Stimulated activated CD4-positive, alpha-beta T cell treated with anti-CD3 and anti-CD28 coated beads, TNF-alpha, amount 100 ng/mL, for 4 hours (primary cell): ENCODE data around the gene KCNQ1OT1.
"Not testable (repeated sequence)": the region's sequence is repeated elsewhere in the genome, so short reads cannot be mapped to it uniquely, and the experiment has no call there.

Experiments used
- DNase-seq, 3 experiments: peaks; one replicate each; pipeline ENCODE4 v3.0.0-alpha.2; 2020; ENCODE audit warnings: low read depth in 3 of 3

KCNQ1OT1 gene

GRCh38 chr11:2653930-2654739 is 45.7 kb downstream of the KCNQ1OT1 start:
- DNase-seq: no peak

- no peak for DNase-seq
These were observed 46.6 kb downstream of the KCNQ1OT1 start for GRCh38 chr11:2653198-2653551.

- DNase-seq: no peak
These were observed 47.2 kb downstream of the KCNQ1OT1 start for GRCh38 chr11:2652333-2653197.

DNA sequence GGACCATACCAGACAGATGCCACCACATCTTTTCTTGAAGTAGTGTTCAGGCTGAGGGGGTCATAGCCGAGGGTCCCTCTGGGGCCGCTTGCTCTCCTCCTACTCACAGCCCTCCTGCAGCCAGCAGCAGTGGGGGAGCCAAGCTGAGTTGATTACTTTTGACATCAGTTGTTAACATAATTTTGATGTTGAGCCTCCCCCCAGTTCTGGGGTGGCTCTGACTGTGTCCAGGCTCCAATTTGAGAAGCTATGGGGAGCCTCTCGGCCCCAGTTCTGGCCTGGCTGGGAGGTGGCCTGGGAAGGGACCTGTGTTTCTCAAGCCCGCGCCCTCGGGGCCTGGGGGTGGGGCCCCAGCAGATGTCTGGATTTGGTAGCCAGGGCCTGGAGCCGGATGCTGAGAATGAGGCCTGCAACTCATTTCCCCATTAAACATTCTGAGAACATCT is 47.9 kb downstream of the KCNQ1OT1 start:
- DNase-seq: no peak

GRCh38 chr11:2651054-2651617 is 48.7 kb downstream of the KCNQ1OT1 start:
- no peak for DNase-seq

- no peak for DNase-seq
These were observed 49.4 kb downstream of the KCNQ1OT1 start for GRCh38 chr11:2650343-2650867.

- DNase-seq: no peak
These were observed 49.9 kb downstream of the KCNQ1OT1 start for GRCh38 chr11:2649848-2650247.

- DNase-seq: no peak
These were observed 50.4 kb downstream of the KCNQ1OT1 start for GRCh38 chr11:2649400-2649799.

- no peak for DNase-seq
These were observed 51.8 kb downstream of the KCNQ1OT1 start for GRCh38 chr11:2647953-2648352.

GRCh38 chr11:2647167-2647566 is 52.6 kb downstream of the KCNQ1OT1 start:
- no peak for DNase-seq

- DNase-seq: no peak
These were observed 54.0 kb downstream of the KCNQ1OT1 start for GRCh38 chr11:2645779-2646118.

GRCh38 chr11:2644844-2645778 is 54.7 kb downstream of the KCNQ1OT1 start:
- DNase-seq: no peak

GRCh38 chr11:2643746-2644145 is 56.0 kb downstream of the KCNQ1OT1 start:
- no peak for DNase-seq

GRCh38 chr11:2641623-2642022 is 58.2 kb downstream of the KCNQ1OT1 start:
- DNase-seq: no peak

- not testable (repeated sequence) for DNase-seq
These were observed 60.0 kb downstream of the KCNQ1OT1 start for GRCh38 chr11:2639763-2640162.

DNA sequence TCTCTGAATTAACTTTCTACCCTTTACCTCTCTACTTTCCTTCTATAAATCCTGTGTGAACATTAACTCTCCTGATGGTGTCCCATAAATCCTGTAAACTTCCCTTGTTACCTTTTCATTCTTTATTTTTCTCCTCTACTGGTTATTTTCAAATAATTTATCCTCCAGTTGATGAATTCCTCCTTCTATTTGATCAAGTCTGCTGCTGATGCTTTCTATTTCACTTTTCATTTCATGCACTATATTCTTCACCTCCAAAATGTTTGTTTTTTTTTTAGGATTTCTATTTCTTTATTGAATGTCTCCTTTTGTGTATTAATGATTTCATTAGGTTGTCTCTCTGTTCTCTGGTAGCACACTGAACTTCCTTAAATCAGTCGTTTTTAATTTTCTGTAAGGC is 68.6 kb downstream of the KCNQ1OT1 start:
- no peak for DNase-seq

DNA sequence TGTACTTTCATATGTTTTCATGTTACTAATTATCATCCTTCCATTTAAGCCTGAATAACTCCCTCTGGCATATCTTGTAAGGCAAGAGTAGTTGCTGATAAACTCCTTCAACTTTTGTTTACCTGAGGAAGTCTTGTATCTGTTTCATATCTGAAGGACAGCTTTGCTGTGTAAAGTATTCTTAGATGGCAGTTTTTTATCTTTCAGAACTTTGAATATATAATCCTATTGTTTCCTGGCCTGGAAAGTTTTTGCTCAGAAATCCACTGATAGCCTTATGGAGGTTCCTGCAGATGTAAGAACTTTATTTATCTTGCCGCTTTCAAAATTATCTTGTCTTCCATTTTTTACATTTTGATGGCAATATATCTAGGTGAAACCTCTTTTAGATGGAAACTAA is 69.1 kb downstream of the KCNQ1OT1 start:
- no peak for DNase-seq

DNA sequence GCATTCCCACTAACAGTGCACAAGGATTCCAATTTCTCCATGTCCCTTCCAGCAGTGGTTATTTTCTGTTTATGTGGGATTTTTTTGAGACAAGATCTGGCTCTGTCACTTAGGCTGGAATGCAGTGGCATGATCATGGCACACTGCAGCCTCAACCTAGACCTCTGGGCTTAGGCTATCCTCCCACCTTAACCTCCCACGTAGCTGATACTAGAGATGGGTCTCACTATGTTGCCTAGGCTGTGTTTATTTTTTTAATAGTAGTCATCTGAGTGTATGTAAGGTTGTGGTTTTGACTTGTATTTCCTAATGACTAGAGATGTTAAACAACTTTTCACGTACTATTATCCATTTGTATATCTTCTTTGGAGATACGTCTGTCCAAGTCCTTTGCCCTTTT is 74.6 kb downstream of the KCNQ1OT1 start:
- no peak for DNase-seq

- DNase-seq: no peak
These were observed 77.9 kb downstream of the KCNQ1OT1 start for GRCh38 chr11:2621894-2622293.

- no peak for DNase-seq
These were observed 86.8 kb downstream of the KCNQ1OT1 start for GRCh38 chr11:2612884-2613571.

DNA sequence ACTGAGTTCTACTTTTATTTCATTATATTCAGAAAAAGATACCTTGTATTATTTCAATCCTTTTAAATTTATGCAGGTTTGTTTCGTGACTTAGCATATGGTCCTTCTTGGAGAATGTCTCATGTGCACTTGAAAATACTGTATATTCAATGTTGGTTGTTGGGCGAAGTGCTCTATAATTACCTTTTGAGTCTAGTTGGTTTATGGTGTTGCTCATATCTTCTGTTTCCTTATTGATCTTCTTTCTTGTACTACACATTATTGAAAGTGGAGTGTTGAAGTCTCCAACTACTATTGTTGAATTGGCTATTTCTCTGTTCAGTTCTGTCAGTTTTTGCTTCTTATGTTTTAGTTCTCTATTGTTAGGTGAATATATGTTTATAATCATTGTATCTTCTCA is 90.4 kb downstream of the KCNQ1OT1 start:
- no peak for DNase-seq
